Spleen (tissue), 11 donors: ENCODE data around the gene CCDC83. TPM values are rescaled to one million over a fixed set of nuclear protein-coding genes. Genes with fewer than 3 reads are reported as not detected.
"Not testable (repeated sequence)": the region's sequence is repeated elsewhere in the genome, so short reads cannot be mapped to it uniquely, and the experiment has no call there.

Source experiments
- DNase-seq: peaks from one replicate; pipeline ENCODE4 v3.0.0-alpha.2; 2020
- H3K27ac ChIP-seq, 8 donors: fragments of 200-600 bp; sonication (generic) in 7 of 8; 1 replicate in 4 of 8; 2 replicates in 4 of 8; pipeline versions ENCODE4 v1.5.0 to v1.8.0; 2016 to 2021; ENCODE audit warnings: inconsistent platforms in 4 of 8, mild to moderate bottlenecking in 4 of 8, moderate library complexity in 1 of 8
- H3K27me3 ChIP-seq, 7 donors: fragments of 200-600 bp; sonication (generic) in 6 of 7; replicated peaks in 1 of 7; 1 replicate in 4 of 7; 2 replicates in 3 of 7; pipeline versions ENCODE4 v1.5.0 to v1.8.0; 2016 to 2021; ENCODE audit warnings: inconsistent platforms in 3 of 7, mild to moderate bottlenecking in 1 of 7
- H3K36me3 ChIP-seq, 6 donors: fragments of 200-600 bp; sonication (generic) in 5 of 6; 1 replicate in 4 of 6; 2 replicates in 2 of 6; pipeline versions ENCODE4 v1.5.0 to v1.8.0; 2016 to 2021; ENCODE audit warnings: inconsistent platforms in 2 of 6
- H3K4me1 ChIP-seq, 6 donors: fragments of 200-600 bp; sonication (generic) in 5 of 6; 1 replicate in 3 of 6; 2 replicates in 3 of 6; pipeline versions ENCODE4 v1.5.0 to v1.8.0; 2016 to 2021; ENCODE audit warnings: inconsistent platforms in 3 of 6
- H3K4me3 ChIP-seq, 8 donors: fragments of 200-600 bp; sonication (generic) in 7 of 8; 1 replicate in 4 of 8; 2 replicates in 4 of 8; pipeline versions ENCODE4 v1.5.0 to v1.8.0; 2016 to 2021; ENCODE audit warnings: inconsistent platforms in 4 of 8, mild to moderate bottlenecking in 4 of 8, moderate library complexity in 2 of 8
- H3K9me3 ChIP-seq, 8 donors: fragments of 200-600 bp; sonication (generic) in 7 of 8; 1 replicate in 4 of 8; 2 replicates in 4 of 8; pipeline versions ENCODE4 v1.5.0 to v1.8.0; 2016 to 2021; ENCODE audit warnings: inconsistent platforms in 4 of 8
- POLR2A ChIP-seq, 3 donors: fragments of 450-650 bp; IDR thresholded peaks; one replicate each; pipeline ENCODE4 v1.5.1; 2017; ENCODE audit warnings: antibody characterized with exemption in 3 of 3, mild to moderate bottlenecking in 1 of 3
- POLR2AphosphoS5 ChIP-seq, 3 donors: sonication (generic); formaldehyde crosslinking; IDR thresholded peaks; one replicate each; pipeline ENCODE4 v1.5.1; 2017; ENCODE audit warnings: antibody characterized with exemption in 3 of 3
- WGBS, 5 donors: extraction: QIAGEN DNeasy Blood & Tissue Kit in 3 of 5; methylation state at CpG; one replicate each; pipeline versions ENCODE4 v1.1.5 to v1.1.7; 2013 to 2018; 5-methylcytosine and 5-hydroxymethylcytosine counted together
- intact Hi-C: fragments of 100-400 bp; cut with DNase I; formaldehyde crosslinking; loops from one replicate; pipeline ENCODE4 v1.15.0; 2023; ENCODE audit warnings: low total_unique reads
- polyA plus RNA-seq, 3 donors: library from polyadenylated mRNA; stranded (reverse); fragments of 200-250 nt; gene quantifications; one replicate each; pipeline ENCODE4 v1.2.1, GENCODE V29; 2013
- total RNA-seq, 7 donors: library from RNA; depleted of rRNA in 3 of 7; stranded (reverse); fragments of >200 nt in 3 of 7; fragmentation: NEBNext Ultra II Directional in 4 of 7; extraction: Animal tissue kit (Norgen Biotek cat#: 25700) in 4 of 7; gene quantifications; one replicate each; pipeline versions ENCODE4 v1.1.0 to v1.2.1, GENCODE V29; 2016 to 2021
- TF ChIP-seq, protein P1 (sequence below), 11 experiments: fragments of 200-600 bp in 7 of 11; fragments of 450-650 bp in 4 of 11; sonication (generic) in 4 of 11; IDR thresholded peaks in 8 of 11; conservative IDR thresholded peaks in 3 of 11; 1 replicate in 7 of 11; 2 replicates in 4 of 11; pipeline versions ENCODE4 v1.4.0 to v1.8.0; 2016 to 2021; ENCODE audit warnings: antibody characterized with exemption in 11 of 11, inconsistent platforms in 4 of 11, mild to moderate bottlenecking in 1 of 11
- donor health status: healthy with polysubstance abuse.
- donor health status: DM: no; HTN: no; CAD: no; lungs with moderate emphysema.
- donor health status: DM: no; HTN: no; CAD: no.
- donor health status: Bipolar disorder and iron deficiency.
- donor health status: healthy.
- donor health status: DM: no; HTN: no; CAD: no.
- donor health status: DM: yes; HTN: yes; CAD: no.

The CCDC83 gene
- total and polyA plus RNA-seq, 10 donors, result not detected

DNA sequence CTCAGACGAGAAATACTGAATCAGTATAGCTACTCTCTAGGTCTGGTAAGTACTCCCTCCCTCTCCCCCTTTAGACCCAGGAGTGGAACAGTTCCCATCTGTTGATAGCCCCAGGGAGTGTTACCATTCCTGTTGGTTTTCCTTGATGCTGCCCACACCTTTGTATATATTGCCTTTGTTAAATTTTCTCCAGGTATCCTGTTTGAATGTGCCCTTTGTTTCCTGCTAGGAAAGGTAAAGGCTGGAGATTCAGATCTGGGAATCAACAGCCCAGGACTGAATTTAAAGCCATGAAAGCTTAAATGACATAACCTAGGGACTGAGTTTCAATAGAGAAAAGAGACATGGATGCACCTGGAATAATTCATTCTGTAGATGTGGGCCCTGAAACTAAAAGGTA is 68.3 kb downstream of the CCDC83 start:
- WGBS, 5 donors, result 78 to 93% (median 88%) methylated on average over 1 of the region's 1 CpG
- DNase-seq, result no peak
- no peaks in the 10 kb centered on the region for H3K36me3 ChIP-seq
- no peaks in the 10 kb centered on the region for H3K27me3 ChIP-seq
- no peaks in the 10 kb centered on the region for H3K9me3 ChIP-seq
- H3K4me1 ChIP-seq, result no peaks in the 10 kb centered on the region
- TF ChIP-seq POLR2A (IDR thresholded peaks at IDR 0.05), result no peak
- TF ChIP-seq, protein P1, sequence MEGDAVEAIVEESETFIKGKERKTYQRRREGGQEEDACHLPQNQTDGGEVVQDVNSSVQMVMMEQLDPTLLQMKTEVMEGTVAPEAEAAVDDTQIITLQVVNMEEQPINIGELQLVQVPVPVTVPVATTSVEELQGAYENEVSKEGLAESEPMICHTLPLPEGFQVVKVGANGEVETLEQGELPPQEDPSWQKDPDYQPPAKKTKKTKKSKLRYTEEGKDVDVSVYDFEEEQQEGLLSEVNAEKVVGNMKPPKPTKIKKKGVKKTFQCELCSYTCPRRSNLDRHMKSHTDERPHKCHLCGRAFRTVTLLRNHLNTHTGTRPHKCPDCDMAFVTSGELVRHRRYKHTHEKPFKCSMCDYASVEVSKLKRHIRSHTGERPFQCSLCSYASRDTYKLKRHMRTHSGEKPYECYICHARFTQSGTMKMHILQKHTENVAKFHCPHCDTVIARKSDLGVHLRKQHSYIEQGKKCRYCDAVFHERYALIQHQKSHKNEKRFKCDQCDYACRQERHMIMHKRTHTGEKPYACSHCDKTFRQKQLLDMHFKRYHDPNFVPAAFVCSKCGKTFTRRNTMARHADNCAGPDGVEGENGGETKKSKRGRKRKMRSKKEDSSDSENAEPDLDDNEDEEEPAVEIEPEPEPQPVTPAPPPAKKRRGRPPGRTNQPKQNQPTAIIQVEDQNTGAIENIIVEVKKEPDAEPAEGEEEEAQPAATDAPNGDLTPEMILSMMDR (IDR thresholded peaks at IDR 0.05 in 8 of 11, conservative IDR thresholded peaks at IDR 0.05 in 3 of 11), result no peak
- intact Hi-C loops, result no loop called here
- H3K27ac ChIP-seq, result no peak overlapping the region
- H3K4me3 ChIP-seq, result no peak overlapping the region

DNA sequence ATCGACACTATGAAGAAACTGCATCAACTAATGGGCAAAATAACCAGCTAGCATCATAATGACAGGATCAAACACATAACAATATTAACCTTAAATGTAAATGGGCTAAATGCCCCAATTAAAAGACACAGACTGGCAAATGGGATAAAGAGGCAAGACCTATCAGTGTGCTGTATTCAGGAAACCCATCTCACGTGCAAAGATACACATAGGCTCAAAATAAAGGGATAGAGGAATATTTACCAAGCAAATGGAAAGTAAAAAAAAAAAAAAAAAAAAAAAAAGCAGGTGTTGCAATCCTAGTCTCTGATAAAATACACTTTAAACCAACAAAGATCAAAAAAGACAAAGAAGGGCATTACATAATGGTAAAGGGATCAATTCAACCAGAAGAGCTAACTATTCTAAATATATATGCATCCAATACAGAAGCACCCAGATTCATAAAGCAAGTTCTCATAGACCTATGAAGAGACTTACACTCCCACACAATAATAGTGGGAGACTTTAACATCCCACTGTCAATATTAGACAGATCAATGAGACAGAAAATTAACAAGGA is 71.6 kb downstream of the CCDC83 start:
- H3K27ac ChIP-seq, H3K4me3 ChIP-seq, H3K4me1 ChIP-seq, H3K36me3 ChIP-seq, H3K9me3 ChIP-seq, intact Hi-C loops, H3K27me3 ChIP-seq, DNase-seq: not testable (repeated sequence)
- 76 to 89% (median 78%) methylated on average over 2 of the region's 2 CpGs for WGBS, 5 donors

DNA sequence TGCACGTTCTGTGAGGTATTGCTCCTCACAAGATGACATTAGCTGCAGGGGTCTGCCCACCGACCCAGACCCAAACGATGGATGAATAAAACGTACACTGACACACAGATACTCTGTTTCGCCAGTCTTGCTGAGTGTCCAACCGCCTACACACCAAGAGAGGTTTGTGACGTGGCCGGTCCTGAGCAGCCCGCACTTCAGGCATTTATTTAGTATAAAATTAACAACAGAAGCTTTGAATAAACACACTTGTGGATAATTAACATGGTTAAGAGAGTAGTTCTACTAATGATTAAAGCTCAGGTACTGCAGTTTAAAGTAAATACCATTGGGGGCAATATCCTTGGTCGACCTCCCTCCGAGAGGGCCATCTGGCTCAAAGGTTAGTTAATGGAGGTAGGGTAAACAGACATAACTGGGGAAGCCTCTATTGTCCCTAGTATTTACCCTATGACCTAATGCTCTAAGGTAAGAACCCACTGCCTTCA is 75.7 kb downstream of the CCDC83 start:
- peaks cover 0 to 11% (median 0%) of the 10 kb centered on the region in 8 donors for H3K9me3 ChIP-seq
- no peak for DNase-seq
- intact Hi-C loops, result no loop called here
- TF ChIP-seq, protein P1 (IDR thresholded peaks at IDR 0.05 in 8 of 11, conservative IDR thresholded peaks at IDR 0.05 in 3 of 11), result no peak
- no peak for TF ChIP-seq POLR2AphosphoS5 (IDR thresholded peaks at IDR 0.05)
- H3K27me3 ChIP-seq, result peaks cover 0 to 5% (median 0%) of the 10 kb centered on the region in 7 donors
- no peak overlapping the region for H3K27ac ChIP-seq
- no peaks in the 10 kb centered on the region for H3K4me1 ChIP-seq
- WGBS, 5 donors, result 88 to 95% (median 89%) methylated on average over 11 of the region's 11 CpGs
- no peaks in the 10 kb centered on the region for H3K36me3 ChIP-seq
- H3K4me3 ChIP-seq, result no peak overlapping the region

DNA sequence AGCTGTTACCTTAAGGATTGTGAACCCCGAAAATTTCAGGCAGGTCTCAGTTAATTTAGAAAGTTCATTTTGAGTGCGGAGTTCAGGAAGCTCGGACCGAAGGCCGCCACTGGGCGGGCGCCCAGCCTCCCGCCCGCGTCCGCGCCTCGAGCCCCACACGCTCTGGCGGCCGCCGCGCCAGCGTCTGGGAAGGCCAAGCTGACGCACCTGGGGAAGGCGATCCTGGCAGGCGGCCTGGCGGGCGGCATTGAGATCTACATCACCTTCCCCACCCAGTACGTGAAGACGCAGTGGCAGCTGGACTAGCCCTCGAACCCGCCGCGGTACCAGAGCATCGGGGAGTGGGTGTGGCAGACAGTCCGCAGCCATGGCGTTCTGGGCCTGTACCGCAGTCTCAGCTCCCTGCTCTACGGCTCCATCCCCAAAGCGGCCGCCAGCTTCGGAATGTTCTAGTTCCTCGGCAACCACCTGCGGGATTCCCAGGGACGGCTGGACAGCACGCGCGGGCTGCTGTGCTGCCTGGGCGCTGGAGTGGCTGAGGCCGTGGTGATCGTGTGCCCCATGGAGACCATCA is 79.5 kb downstream of the CCDC83 start:
- Histone ChIP-seq H3K4me1 (no peaks in the 10 kb centered on the region), H3K27ac (no peak overlapping the region), H3K36me3 (no peaks in the 10 kb centered on the region), H3K4me3 (no peak overlapping the region), H3K27me3 (peaks cover 0 to 5% (median 0%) of the 10 kb centered on the region in 7 donors), H3K9me3 (peaks cover 0 to 4% (median 0%) of the 10 kb centered on the region in 8 donors)
- TF ChIP-seq POLR2AphosphoS5 (IDR thresholded peaks at IDR 0.05) (no peak), POLR2A (IDR thresholded peaks at IDR 0.05) (no peak)
- no peak for DNase-seq
- 54 to 71% (median 64%) methylated on average over 34 to 47 of the region's 47 CpGs for WGBS, 5 donors
- intact Hi-C loops, result no loop called here

DNA sequence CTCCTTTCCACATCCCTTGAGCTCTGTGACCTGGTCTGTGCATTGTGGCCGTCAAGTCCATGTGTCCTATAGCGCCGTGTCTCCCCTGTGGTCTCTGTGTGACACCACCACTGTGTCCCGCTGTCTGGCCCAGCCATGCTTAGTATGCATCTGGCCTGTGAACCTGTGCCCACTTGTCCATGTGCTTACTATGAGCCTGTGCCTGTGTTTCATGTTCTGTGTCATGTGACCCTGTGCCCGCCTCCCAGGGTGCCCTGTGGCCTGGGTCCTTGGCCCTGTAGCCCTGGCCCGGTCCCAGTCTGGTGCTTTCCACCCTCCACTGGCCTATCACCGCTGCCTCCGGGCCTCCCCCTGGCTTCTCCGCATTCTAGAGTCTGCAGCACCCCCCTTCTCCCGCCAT is 80.6 kb downstream of the CCDC83 start:
- Histone ChIP-seq H3K27me3 (peaks cover 0 to 5% (median 0%) of the 10 kb centered on the region in 7 donors), H3K4me1 (no peaks in the 10 kb centered on the region), H3K36me3 (no peaks in the 10 kb centered on the region), H3K27ac (no peak overlapping the region), H3K4me3 (no peak overlapping the region), H3K9me3 (peaks cover 0 to 4% (median 0%) of the 10 kb centered on the region in 8 donors)
- 88 to 98% (median 93%) methylated on average over 10 of the region's 10 CpGs for WGBS, 5 donors
- TF ChIP-seq, protein P1 (IDR thresholded peaks at IDR 0.05 in 8 of 11, conservative IDR thresholded peaks at IDR 0.05 in 3 of 11), result no peak
- no peak for TF ChIP-seq POLR2A (IDR thresholded peaks at IDR 0.05)
- TF ChIP-seq POLR2AphosphoS5 (IDR thresholded peaks at IDR 0.05), result no peak
- no peak for DNase-seq
- intact Hi-C loops, result no loop called here
